AG08395 (cell line): ENCODE results near the gene UBQLN4.
A peak's percentile ranks its signal among the peaks of the same experiment; 100 is the strongest.

Experiments used
- DNase-seq: peaks from one replicate; pipeline ENCODE4 v3.0.0; 2012; ENCODE audit warnings: mixed read lengths, low spot score

Gene UBQLN4

GRCh38 chr1:156014829-156015228 is 38.8 kb downstream of the UBQLN4 start:
- no peak for DNase-seq

- no peak for DNase-seq
These were observed 41.4 kb downstream of the UBQLN4 start for GRCh38 chr1:156012051-156012817.

DNA sequence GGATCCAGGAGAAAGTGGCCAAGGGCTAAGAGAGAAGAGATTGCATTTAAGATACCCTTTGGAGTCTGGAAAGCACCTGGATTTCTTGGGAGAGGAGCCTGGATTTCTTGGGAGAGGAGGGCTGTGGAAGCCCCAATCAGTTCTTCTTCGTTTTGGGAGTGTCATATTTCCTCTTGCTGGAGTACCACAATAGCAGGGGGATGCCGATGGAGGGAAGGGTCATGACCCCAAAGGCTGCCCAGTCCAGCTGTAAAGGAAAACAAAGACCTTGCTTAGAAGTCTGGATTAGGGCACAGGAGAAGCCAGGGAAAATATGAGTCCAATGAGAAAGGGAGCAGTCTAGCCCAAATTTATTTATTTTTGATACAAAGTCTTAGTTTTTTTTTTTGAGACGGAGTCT is 44.2 kb downstream of the UBQLN4 start:
- no peak for DNase-seq

- DNase-seq: no peak
These were observed 46.8 kb downstream of the UBQLN4 start for GRCh38 chr1:156006666-156007376.

DNA sequence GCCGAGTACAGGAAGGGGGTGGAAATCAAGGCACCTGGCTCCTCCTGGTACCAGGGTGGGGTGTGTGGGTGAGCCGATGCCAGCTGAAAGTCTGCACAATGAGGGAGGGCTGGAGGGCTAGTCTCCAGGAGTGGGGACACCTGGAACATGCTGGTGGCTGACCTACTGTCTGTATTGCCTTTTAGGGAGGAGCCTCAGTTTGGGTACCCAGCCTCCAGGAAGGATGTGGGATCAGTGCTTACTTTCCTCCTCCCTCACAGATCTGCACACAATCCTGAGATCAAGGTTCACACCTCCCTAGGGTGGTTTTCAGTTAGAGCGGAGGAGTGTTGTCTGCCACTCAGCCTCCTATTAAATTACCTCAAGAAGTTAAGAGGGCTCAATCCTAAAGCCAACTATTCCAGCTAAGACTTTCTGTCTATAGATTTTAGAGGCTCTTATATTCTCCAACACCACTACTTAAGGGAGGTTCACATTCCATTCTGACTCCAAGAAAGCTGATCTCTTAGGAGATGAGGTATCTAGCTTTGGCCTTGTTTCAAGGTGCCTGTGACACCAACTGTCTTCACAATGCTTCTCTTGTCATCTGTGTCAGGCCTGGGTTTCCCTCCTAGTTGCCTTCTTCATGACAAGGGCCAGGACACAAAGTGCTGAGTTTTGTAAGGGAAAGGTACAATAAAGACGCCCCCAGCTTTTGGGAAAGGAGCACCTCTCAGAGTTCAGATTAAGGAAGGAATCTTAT is 48.6 kb downstream of the UBQLN4 start:
- DNase-seq: no peak

GRCh38 chr1:156003923-156004188 is 49.7 kb downstream of the UBQLN4 start:
- no peak for DNase-seq

DNA sequence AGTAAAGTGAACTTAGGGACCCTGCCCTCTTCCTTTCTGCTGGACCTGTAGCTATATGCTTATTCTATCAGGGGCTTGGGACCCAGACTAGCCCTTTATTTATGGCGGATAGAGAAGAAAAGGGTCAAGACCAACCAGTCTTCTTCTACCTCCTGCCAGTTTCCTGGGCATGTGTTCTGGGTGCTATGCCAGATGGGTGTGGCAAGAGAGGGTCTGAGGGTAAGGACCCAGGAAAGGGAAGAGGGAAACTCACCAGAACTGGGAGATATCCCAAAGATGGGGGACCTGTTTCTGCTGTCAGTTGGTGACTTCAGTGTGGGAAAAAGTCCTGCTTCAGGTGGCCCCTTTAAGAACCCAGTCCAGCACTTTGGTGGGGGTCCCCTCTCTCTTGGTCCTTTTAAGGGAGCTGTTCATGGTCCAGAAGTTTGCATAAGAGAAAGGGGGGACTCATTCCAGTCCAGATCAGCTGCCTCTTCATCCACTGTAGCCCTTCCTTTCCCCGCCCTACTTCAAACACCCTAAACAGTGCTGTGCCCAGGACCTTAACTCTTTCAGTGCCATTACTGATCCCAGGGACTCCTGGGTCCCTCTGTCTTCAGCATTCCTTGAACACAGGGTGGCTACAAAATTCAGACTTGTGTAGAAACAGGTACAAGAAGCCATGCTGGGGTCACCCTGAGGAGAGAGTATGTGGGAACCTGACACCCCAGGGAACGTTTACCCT is 51.2 kb downstream of the UBQLN4 start:
- DNase-seq: no peak

GRCh38 chr1:156001662-156002171 is 51.9 kb downstream of the UBQLN4 start:
- no peak for DNase-seq

DNA sequence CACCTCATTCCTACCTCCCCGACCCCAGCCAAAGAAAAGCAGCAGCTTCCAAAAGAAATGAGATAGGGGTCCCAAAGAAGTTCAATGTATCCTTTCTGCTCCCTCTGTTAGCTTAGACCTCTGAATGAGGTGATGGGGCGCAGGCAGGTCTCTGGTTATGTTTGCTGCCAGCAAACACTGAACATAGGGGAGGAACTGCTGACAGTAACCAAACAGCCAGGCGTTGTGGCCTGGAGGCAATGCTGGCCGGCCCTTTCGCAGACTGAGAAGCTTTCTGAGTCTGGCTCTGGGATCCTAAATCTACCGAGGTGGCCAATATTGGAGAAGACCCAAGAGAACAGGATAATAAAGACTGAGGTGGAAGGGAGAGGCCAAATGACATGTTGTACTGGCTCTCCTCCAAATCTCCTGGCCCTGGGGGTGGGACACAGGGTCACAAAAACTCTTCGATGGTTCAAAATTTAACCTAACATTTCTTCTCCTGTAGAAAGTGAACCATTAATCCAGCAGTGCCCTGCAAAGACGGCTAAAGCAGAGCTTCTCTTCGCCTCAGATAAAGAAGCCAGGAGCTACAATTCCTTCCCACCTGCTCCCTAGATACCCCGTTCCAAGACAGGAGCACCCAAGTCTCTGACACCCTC is 52.5 kb downstream of the UBQLN4 start:
- DNase-seq: no peak

DNA sequence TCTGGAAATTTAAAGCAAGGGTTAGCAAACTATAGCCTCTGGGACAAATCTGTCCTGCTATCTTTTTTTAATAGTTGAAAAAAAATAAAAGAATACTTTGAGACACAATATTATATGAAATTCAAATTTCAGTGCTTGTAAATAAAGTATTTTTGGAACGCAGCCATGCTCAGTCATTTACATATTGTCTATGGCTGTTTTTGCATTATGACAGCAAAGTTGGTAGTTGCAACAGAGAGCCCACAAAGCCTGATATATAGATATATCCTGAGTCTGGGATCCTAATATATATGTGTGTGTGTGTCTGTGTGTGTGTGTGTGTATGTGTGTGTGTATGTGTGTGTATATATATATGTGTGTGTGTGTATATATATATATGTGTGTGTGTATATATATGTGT is 53.6 kb downstream of the UBQLN4 start:
- DNase-seq: no peak

GRCh38 chr1:155996166-155996565 is 57.4 kb downstream of the UBQLN4 start:
- DNase-seq: no peak

- DNase-seq: no peak
These were observed 60.0 kb downstream of the UBQLN4 start for GRCh38 chr1:155993595-155993994.

GRCh38 chr1:155990005-155990739 is 63.4 kb downstream of the UBQLN4 start:
- no peak for DNase-seq

GRCh38 chr1:155989242-155990004 is 64.2 kb downstream of the UBQLN4 start:
- peak; percentile 78 for DNase-seq
